ENCODE measurements around the gene PFKFB2. TPM values are rescaled to one million over a fixed set of nuclear protein-coding genes. Genes with fewer than 3 reads are reported as not detected.

The PFKFB2 gene
- total RNA-seq, 1 experiment from 2014 or later = 12.7 TPM

GRCh38 chr1:207018707-207019106, 34.4 kb upstream of the PFKFB2 start:
- H3K27me3 ChIP-seq (ENCODE audit: control insufficient read depth, insufficient read depth, low read length) = no peaks in the 10 kb centered on the region; the same call in 1 of the 2 replicates
- H3K36me3 ChIP-seq (replicated peaks; ENCODE audit: control insufficient read depth, insufficient read depth, low read length) = no peaks in the 10 kb centered on the region
- DNase-seq = no peak
- no peak overlapping the region for H3K4me3 ChIP-seq (ENCODE audit: insufficient read depth, low read depth, low read length)

GRCh38 chr1:207019161-207019560, 33.9 kb upstream of the PFKFB2 start:
- no peaks in the 10 kb centered on the region; the same call in 1 of the 2 replicates for H3K27me3 ChIP-seq (ENCODE audit: control insufficient read depth, insufficient read depth, low read length)
- no peak overlapping the region for H3K4me3 ChIP-seq (ENCODE audit: insufficient read depth, low read depth, low read length)
- no peak for DNase-seq
- no peaks in the 10 kb centered on the region for H3K36me3 ChIP-seq (replicated peaks; ENCODE audit: control insufficient read depth, insufficient read depth, low read length)

GRCh38 chr1:207019661-207020060, 33.4 kb upstream of the PFKFB2 start:
- DNase-seq = no peak
- Histone ChIP-seq H3K36me3 (replicated peaks; ENCODE audit: control insufficient read depth, insufficient read depth, low read length) (no peaks in the 10 kb centered on the region), H3K27me3 (ENCODE audit: control insufficient read depth, insufficient read depth, low read length) (no peaks in the 10 kb centered on the region; the same call in 1 of the 2 replicates), H3K4me3 (ENCODE audit: insufficient read depth, low read depth, low read length) (no peak overlapping the region)

GRCh38 chr1:207020065-207020708, 32.9 kb upstream of the PFKFB2 start:
- DNase-seq = no peak
- Histone ChIP-seq H3K36me3 (replicated peaks; ENCODE audit: control insufficient read depth, insufficient read depth, low read length) (no peaks in the 10 kb centered on the region), H3K27me3 (ENCODE audit: control insufficient read depth, insufficient read depth, low read length) (no peaks in the 10 kb centered on the region; the same call in 1 of the 2 replicates), H3K4me3 (ENCODE audit: insufficient read depth, low read depth, low read length) (no peak overlapping the region)

GRCh38 chr1:207020709-207021107, 32.4 kb upstream of the PFKFB2 start:
- Histone ChIP-seq H3K4me3 (ENCODE audit: insufficient read depth, low read depth, low read length) (no peak overlapping the region), H3K36me3 (replicated peaks; ENCODE audit: control insufficient read depth, insufficient read depth, low read length) (no peaks in the 10 kb centered on the region), H3K27me3 (ENCODE audit: control insufficient read depth, insufficient read depth, low read length) (no peaks in the 10 kb centered on the region; the same call in 1 of the 2 replicates)
- no peak for DNase-seq

GRCh38 chr1:207021139-207021861, 31.8 kb upstream of the PFKFB2 start:
- H3K36me3 ChIP-seq (replicated peaks; ENCODE audit: control insufficient read depth, insufficient read depth, low read length) = no peaks in the 10 kb centered on the region
- no peaks in the 10 kb centered on the region; the same call in 1 of the 2 replicates for H3K27me3 ChIP-seq (ENCODE audit: control insufficient read depth, insufficient read depth, low read length)
- DNase-seq = no peak
- H3K4me3 ChIP-seq (ENCODE audit: insufficient read depth, low read depth, low read length) = no peak overlapping the region

GRCh38 chr1:207021876-207022596, 31.0 kb upstream of the PFKFB2 start:
- no peaks in the 10 kb centered on the region; the same call in 1 of the 2 replicates for H3K27me3 ChIP-seq (ENCODE audit: control insufficient read depth, insufficient read depth, low read length)
- DNase-seq = no peak
- H3K4me3 ChIP-seq (ENCODE audit: insufficient read depth, low read depth, low read length) = no peak overlapping the region
- H3K36me3 ChIP-seq (replicated peaks; ENCODE audit: control insufficient read depth, insufficient read depth, low read length) = no peaks in the 10 kb centered on the region

GRCh38 chr1:207022996-207023679, 29.9 kb upstream of the PFKFB2 start:
- Histone ChIP-seq H3K4me3 (ENCODE audit: insufficient read depth, low read depth, low read length) (no peak overlapping the region), H3K36me3 (replicated peaks; ENCODE audit: control insufficient read depth, insufficient read depth, low read length) (no peaks in the 10 kb centered on the region), H3K27me3 (ENCODE audit: control insufficient read depth, insufficient read depth, low read length) (no peaks in the 10 kb centered on the region; the same call in 1 of the 2 replicates)
- DNase-seq = no peak

- peak; percentile 28 for DNase-seq
- Histone ChIP-seq H3K27me3 (ENCODE audit: control insufficient read depth, insufficient read depth, low read length) (no peaks in the 10 kb centered on the region), H3K36me3 (replicated peaks; ENCODE audit: control insufficient read depth, insufficient read depth, low read length) (no peaks in the 10 kb centered on the region), H3K4me3 (ENCODE audit: insufficient read depth, low read depth, low read length) (no peak overlapping the region)
Observed at GRCh38 chr1:207024202-207025145, 28.6 kb upstream of the PFKFB2 start.

- peak; percentile 84 for DNase-seq
- Histone ChIP-seq H3K4me3 (ENCODE audit: insufficient read depth, low read depth, low read length) (no peak overlapping the region), H3K27me3 (ENCODE audit: control insufficient read depth, insufficient read depth, low read length) (no peaks in the 10 kb centered on the region), H3K36me3 (replicated peaks; ENCODE audit: control insufficient read depth, insufficient read depth, low read length) (no peaks in the 10 kb centered on the region)
Observed at GRCh38 chr1:207025146-207025880, 27.8 kb upstream of the PFKFB2 start.

GRCh38 chr1:207026104-207026534, 27.0 kb upstream of the PFKFB2 start:
- DNase-seq = no peak
- H3K27me3 ChIP-seq (ENCODE audit: control insufficient read depth, insufficient read depth, low read length) = no peaks in the 10 kb centered on the region
- no peak overlapping the region for H3K4me3 ChIP-seq (ENCODE audit: insufficient read depth, low read depth, low read length)
- no peaks in the 10 kb centered on the region for H3K36me3 ChIP-seq (replicated peaks; ENCODE audit: control insufficient read depth, insufficient read depth, low read length)

- Histone ChIP-seq H3K27me3 (ENCODE audit: control insufficient read depth, insufficient read depth, low read length) (no peaks in the 10 kb centered on the region), H3K4me3 (ENCODE audit: insufficient read depth, low read depth, low read length) (no peak overlapping the region), H3K36me3 (replicated peaks; ENCODE audit: control insufficient read depth, insufficient read depth, low read length) (no peaks in the 10 kb centered on the region)
- DNase-seq = no peak
Observed at GRCh38 chr1:207027206-207027777, 25.8 kb upstream of the PFKFB2 start.

GRCh38 chr1:207027921-207028320, 25.2 kb upstream of the PFKFB2 start:
- no peak for DNase-seq
- Histone ChIP-seq H3K27me3 (ENCODE audit: control insufficient read depth, insufficient read depth, low read length) (no peaks in the 10 kb centered on the region), H3K36me3 (replicated peaks; ENCODE audit: control insufficient read depth, insufficient read depth, low read length) (no peaks in the 10 kb centered on the region), H3K4me3 (ENCODE audit: insufficient read depth, low read depth, low read length) (no peak overlapping the region)

Measured in H7 (cell line).